HepG2 (cell line): Measurements from ENCODE around the gene ANKRD11. TPM values are rescaled to one million over a fixed set of nuclear protein-coding genes. Genes with fewer than 3 reads are reported as not detected.

Experiments used
- DPF2 ChIP-seq: sonication (generic); formaldehyde crosslinking; IDR thresholded peaks from 2 replicates; pipeline ENCODE4 v1.4.0; 2020; ENCODE audit warnings: mild to moderate bottlenecking, low read depth, missing genetic modification reagents, borderline replicate concordance
- FOSL2 ChIP-seq: sonication (generic); formaldehyde crosslinking; IDR thresholded peaks from 2 replicates; pipeline ENCODE4 v1.4.0; 2020; ENCODE audit warnings: missing genetic modification reagents
- HOXD1 ChIP-seq: sonication (generic); formaldehyde crosslinking; IDR thresholded peaks from 2 replicates; pipeline ENCODE4 v1.5.0; 2020; ENCODE audit warnings: missing genetic modification reagents
- KLF6 ChIP-seq: IDR thresholded peaks from 2 replicates; pipeline ENCODE4 v1.8.0; 2016; ENCODE audit warnings: missing biosample characterization, missing genetic modification reagents
- MIER3 ChIP-seq: IDR thresholded peaks from 2 replicates; pipeline ENCODE4 v1.6.1; 2016; ENCODE audit warnings: missing compliant biosample characterization, borderline replicate concordance
- MTA3 ChIP-seq: sonication (generic); formaldehyde crosslinking; IDR thresholded peaks from 2 replicates; pipeline ENCODE4 v1.4.0; 2020; ENCODE audit warnings: missing genetic modification reagents
- MYNN ChIP-seq: sonication (generic); formaldehyde crosslinking; IDR thresholded peaks from 2 replicates; pipeline ENCODE4 v1.4.0; 2020; ENCODE audit warnings: mild to moderate bottlenecking, low read depth, missing genetic modification reagents
- NKX3-1 ChIP-seq: sonication (generic); formaldehyde crosslinking; IDR thresholded peaks from 2 replicates; pipeline ENCODE4 v1.5.0; 2020; ENCODE audit warnings: missing genetic modification reagents
- SMC3 ChIP-seq: IDR thresholded peaks from 2 replicates; pipeline ENCODE4 v1.6.1; 2011; ENCODE audit warnings: low read length, improper control_type of control experiment
- SNAPC2 ChIP-seq: sonication (generic); formaldehyde crosslinking; IDR thresholded peaks from 2 replicates; pipeline ENCODE4 v1.8.1; 2022; ENCODE audit warnings: mild to moderate bottlenecking, missing genetic modification reagents
- SP1 ChIP-seq, 2 experiments: fragments of 450-650 bp in 1 of 2; sonication (generic) in 1 of 2; formaldehyde crosslinking in 1 of 2; IDR thresholded peaks; 2 replicates each; pipeline versions ENCODE4 v1.4.0 to v1.6.1; 2016 to 2020; ENCODE audit warnings: missing genetic modification reagents in 1 of 2
- TBX3 ChIP-seq: fragments of 450-650 bp; IDR thresholded peaks from 2 replicates; pipeline ENCODE4 v1.6.1; 2017; ENCODE audit warnings: antibody characterized with exemption, mild to moderate bottlenecking, inconsistent platforms, borderline replicate concordance
- ZC3H4 ChIP-seq: sonication (generic); formaldehyde crosslinking; IDR thresholded peaks from 2 replicates; pipeline ENCODE4 v1.4.0; 2020; ENCODE audit warnings: missing genetic modification reagents, borderline replicate concordance
- ZFP90 ChIP-seq: sonication (generic); formaldehyde crosslinking; IDR thresholded peaks from 2 replicates; pipeline ENCODE4 v1.8.0; 2022; ENCODE audit warnings: missing genetic modification reagents, mild to moderate bottlenecking, inconsistent platforms, borderline replicate concordance
- ZFX ChIP-seq: sonication (generic); formaldehyde crosslinking; IDR thresholded peaks from 2 replicates; pipeline ENCODE4 v1.4.0; 2020; ENCODE audit warnings: mild to moderate bottlenecking, low read depth, missing genetic modification reagents, moderate library complexity
- ZKSCAN8 ChIP-seq: IDR thresholded peaks from 2 replicates; pipeline ENCODE4 v1.6.1; 2016; ENCODE audit warnings: borderline replicate concordance, missing genetic modification reagents, missing compliant biosample characterization
- ZNF564 ChIP-seq: sonication (generic); formaldehyde crosslinking; IDR thresholded peaks from 2 replicates; pipeline ENCODE4 v1.8.1; 2023; ENCODE audit warnings: mild to moderate bottlenecking, missing genetic modification reagents
- ZNF670 ChIP-seq: sonication (generic); formaldehyde crosslinking; IDR thresholded peaks from 2 replicates; pipeline ENCODE4 v1.8.0; 2022; ENCODE audit warnings: mild to moderate bottlenecking, missing genetic modification reagents, borderline replicate concordance
- ZNF776 ChIP-seq: sonication (generic); formaldehyde crosslinking; IDR thresholded peaks from 2 replicates; pipeline ENCODE4 v1.4.0; 2020; ENCODE audit warnings: mild to moderate bottlenecking, missing genetic modification reagents
- ZNF792 ChIP-seq: IDR thresholded peaks from 2 replicates; pipeline ENCODE4 v1.6.1; 2016
- polyA plus RNA-seq, 8 experiments: library from polyadenylated mRNA; depleted of rRNA in 3 of 8; stranded (reverse) in 7 of 8; unstranded in 1 of 8; fragments of >200 nt; fragmentation: Illumina TruSeq in 4 of 8; extraction: Trizol in 4 of 8; gene quantifications; 2 replicates each; pipeline versions ENCODE4 v1.2.1 to v1.2.3, GENCODE V29; 2011 to 2016; ENCODE audit warnings: low read depth in 4 of 8, missing spikeins in 1 of 8, mixed read lengths in 1 of 8; ENCODE audit not compliant: insufficient read depth in 1 of 8
- total RNA-seq, 5 experiments: library from RNA; depleted of rRNA; stranded (reverse); fragments of >200 nt; fragmentation: Illumina TruSeq; extraction: Trizol; gene quantifications; 2 replicates each; pipeline ENCODE4 v1.2.3, GENCODE V29; 2016; ENCODE audit warnings: low read depth in 1 of 5
- TF ChIP-seq, protein P1 (sequence below): sonication (generic); formaldehyde crosslinking; conservative IDR thresholded peaks from 2 replicates; pipeline ENCODE4 v1.8.0; 2022; ENCODE audit warnings: mild to moderate bottlenecking, moderate library complexity, missing genetic modification reagents
- TF ChIP-seq, protein P2 (sequence below): IDR thresholded peaks from 2 replicates; pipeline ENCODE4 v1.6.1; 2016; ENCODE audit warnings: low read depth, missing genetic modification reagents, missing compliant biosample characterization
- TF ChIP-seq, protein P3 (sequence below): sonication (generic); formaldehyde crosslinking; IDR thresholded peaks from 2 replicates; pipeline ENCODE4 v1.4.0; 2020; ENCODE audit warnings: missing genetic modification reagents; ENCODE audit errors: not compliant biosample characterization

ANKRD11 gene
- total and polyA plus RNA-seq, 2 of the 13 experiments (the other 11 are each of a cell fraction or from before 2014, with no cell fraction given) = 21.4 to 38.4 TPM

DNA sequence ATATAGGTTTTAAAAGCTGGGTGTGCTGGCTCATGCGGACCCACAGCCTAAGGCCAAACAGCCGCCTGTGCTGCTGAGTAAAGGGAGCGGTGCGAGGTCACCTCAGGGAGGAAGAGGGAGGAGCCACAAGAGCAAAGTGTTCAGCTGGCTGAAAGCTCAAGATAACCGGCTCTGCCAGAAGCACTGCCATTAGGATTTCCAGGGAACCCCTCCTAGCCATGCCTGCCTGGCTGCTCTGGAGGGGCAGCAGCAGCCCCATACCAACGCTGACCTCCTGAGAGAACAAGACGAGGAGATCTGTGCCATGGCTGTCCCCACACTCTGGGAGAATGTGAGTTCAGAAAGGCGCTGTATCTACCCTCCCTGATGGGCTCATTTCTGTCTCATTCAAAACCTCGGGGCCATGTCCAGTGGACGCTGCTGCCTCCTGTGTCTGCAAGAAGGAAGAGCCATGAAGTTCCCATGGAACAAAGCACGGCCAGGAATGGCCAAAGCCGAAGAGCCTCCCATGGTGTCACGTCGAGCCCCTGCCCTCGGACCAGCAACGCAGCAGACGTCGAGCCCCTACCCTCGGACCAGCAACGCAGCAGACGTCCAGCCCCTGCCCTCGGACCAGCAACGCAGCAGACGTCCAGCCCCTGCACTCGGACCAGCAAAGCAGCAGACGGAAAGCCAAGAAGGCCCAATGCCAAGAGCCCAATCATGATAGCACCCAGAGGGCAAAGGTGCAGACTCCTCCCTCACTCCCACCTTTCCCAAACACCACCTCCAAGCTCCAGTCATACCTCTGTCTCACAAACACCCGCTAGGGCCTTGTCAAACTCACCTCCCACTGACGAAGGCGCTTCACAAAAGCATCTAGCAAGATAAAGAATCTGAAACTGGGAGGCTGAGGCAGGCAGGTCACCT is 107.0 kb downstream of the ANKRD11 start (continued):
- TF ChIP-seq ZC3H4 (CRISPR knock-in tag) = no peak
- TF ChIP-seq SP1 (IDR thresholded peaks at IDR 0.05) = no peak
- no peak for TF ChIP-seq SP1 (CRISPR knock-in tag; IDR thresholded peaks at IDR 0.05)
- TF ChIP-seq NKX3-1 (CRISPR knock-in tag) = no peak
- TF ChIP-seq ZNF776 = 0 out of 2 replicates have a peak, but pooled peaks have one; percentile 36
- TF ChIP-seq TBX3 = no peak
- no peak for TF ChIP-seq MYNN (CRISPR knock-in tag)
- TF ChIP-seq MTA3 (CRISPR knock-in tag) = no peak
- TF ChIP-seq, protein P1, sequence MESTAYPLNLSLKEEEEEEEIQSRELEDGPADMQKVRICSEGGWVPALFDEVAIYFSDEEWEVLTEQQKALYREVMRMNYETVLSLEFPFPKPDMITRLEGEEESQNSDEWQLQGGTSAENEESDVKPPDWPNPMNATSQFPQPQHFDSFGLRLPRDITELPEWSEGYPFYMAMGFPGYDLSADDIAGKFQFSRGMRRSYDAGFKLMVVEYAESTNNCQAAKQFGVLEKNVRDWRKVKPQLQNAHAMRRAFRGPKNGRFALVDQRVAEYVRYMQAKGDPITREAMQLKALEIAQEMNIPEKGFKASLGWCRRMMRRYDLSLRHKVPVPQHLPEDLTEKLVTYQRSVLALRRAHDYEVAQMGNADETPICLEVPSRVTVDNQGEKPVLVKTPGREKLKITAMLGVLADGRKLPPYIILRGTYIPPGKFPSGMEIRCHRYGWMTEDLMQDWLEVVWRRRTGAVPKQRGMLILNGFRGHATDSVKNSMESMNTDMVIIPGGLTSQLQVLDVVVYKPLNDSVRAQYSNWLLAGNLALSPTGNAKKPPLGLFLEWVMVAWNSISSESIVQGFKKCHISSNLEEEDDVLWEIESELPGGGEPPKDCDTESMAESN = no peak
- no peak for TF ChIP-seq DPF2 (CRISPR knock-in tag)
- TF ChIP-seq, protein P2, sequence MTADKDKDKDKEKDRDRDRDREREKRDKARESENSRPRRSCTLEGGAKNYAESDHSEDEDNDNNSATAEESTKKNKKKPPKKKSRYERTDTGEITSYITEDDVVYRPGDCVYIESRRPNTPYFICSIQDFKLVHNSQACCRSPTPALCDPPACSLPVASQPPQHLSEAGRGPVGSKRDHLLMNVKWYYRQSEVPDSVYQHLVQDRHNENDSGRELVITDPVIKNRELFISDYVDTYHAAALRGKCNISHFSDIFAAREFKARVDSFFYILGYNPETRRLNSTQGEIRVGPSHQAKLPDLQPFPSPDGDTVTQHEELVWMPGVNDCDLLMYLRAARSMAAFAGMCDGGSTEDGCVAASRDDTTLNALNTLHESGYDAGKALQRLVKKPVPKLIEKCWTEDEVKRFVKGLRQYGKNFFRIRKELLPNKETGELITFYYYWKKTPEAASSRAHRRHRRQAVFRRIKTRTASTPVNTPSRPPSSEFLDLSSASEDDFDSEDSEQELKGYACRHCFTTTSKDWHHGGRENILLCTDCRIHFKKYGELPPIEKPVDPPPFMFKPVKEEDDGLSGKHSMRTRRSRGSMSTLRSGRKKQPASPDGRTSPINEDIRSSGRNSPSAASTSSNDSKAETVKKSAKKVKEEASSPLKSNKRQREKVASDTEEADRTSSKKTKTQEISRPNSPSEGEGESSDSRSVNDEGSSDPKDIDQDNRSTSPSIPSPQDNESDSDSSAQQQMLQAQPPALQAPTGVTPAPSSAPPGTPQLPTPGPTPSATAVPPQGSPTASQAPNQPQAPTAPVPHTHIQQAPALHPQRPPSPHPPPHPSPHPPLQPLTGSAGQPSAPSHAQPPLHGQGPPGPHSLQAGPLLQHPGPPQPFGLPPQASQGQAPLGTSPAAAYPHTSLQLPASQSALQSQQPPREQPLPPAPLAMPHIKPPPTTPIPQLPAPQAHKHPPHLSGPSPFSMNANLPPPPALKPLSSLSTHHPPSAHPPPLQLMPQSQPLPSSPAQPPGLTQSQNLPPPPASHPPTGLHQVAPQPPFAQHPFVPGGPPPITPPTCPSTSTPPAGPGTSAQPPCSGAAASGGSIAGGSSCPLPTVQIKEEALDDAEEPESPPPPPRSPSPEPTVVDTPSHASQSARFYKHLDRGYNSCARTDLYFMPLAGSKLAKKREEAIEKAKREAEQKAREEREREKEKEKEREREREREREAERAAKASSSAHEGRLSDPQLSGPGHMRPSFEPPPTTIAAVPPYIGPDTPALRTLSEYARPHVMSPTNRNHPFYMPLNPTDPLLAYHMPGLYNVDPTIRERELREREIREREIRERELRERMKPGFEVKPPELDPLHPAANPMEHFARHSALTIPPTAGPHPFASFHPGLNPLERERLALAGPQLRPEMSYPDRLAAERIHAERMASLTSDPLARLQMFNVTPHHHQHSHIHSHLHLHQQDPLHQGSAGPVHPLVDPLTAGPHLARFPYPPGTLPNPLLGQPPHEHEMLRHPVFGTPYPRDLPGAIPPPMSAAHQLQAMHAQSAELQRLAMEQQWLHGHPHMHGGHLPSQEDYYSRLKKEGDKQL = no peak
- no peak for TF ChIP-seq SNAPC2
- TF ChIP-seq ZFX (CRISPR knock-in tag) = 0 out of 2 replicates have a peak, but pooled peaks have one; percentile 17
- no peak for TF ChIP-seq ZNF564 (CRISPR knock-in tag)
- TF ChIP-seq HOXD1 (CRISPR knock-in tag) = no peak
- TF ChIP-seq ZNF670 (CRISPR knock-in tag) = no peak
- TF ChIP-seq KLF6 = no peak
- TF ChIP-seq ZKSCAN8 (CRISPR knock-in tag) = no peak
- no peak for TF ChIP-seq ZNF792
- TF ChIP-seq MIER3 = no peak
- TF ChIP-seq, protein P3, sequence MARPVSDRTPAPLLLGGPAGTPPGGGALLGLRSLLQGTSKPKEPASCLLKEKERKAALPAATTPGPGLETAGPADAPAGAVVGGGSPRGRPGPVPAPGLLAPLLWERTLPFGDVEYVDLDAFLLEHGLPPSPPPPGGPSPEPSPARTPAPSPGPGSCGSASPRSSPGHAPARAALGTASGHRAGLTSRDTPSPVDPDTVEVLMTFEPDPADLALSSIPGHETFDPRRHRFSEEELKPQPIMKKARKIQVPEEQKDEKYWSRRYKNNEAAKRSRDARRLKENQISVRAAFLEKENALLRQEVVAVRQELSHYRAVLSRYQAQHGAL (CRISPR knock-in tag) = no peak
- no peak for TF ChIP-seq SMC3
- no peak for TF ChIP-seq ZFP90 (CRISPR knock-in tag)
- TF ChIP-seq FOSL2 (CRISPR knock-in tag) = 0 out of 2 replicates have a peak, but pooled peaks have one; percentile 8
